MG63 (cell line): ENCODE results near the gene IQCH. TPM values are rescaled to one million over a fixed set of nuclear protein-coding genes. Genes with fewer than 3 reads are reported as not detected.
"Not testable (repeated sequence)": the region's sequence is repeated elsewhere in the genome, so short reads cannot be mapped to it uniquely, and the experiment has no call there.

ENCODE experiments used
- DNase-seq: peaks from one replicate; pipeline ENCODE4 v3.0.0-alpha.2; 2020
- H3K27me3 ChIP-seq: fragments of 250-450 bp; sonication (Bioruptor Pico); 2 replicates; pipeline ENCODE4 v1.5.1; 2020; ENCODE audit warnings: mild to moderate bottlenecking, moderate library complexity
- H3K36me3 ChIP-seq: fragments of 250-450 bp; sonication (Bioruptor Pico); 2 replicates; pipeline ENCODE4 v1.5.1; 2020; ENCODE audit warnings: mild to moderate bottlenecking, moderate library complexity
- H3K4me3 ChIP-seq: fragments of 250-450 bp; sonication (Bioruptor Pico); 2 replicates; pipeline ENCODE4 v1.5.1; 2020; ENCODE audit warnings: mild to moderate bottlenecking, moderate library complexity
- H3K9me3 ChIP-seq: fragments of 250-450 bp; sonication (Bioruptor Pico); 2 replicates; pipeline ENCODE4 v1.5.1; 2020; ENCODE audit warnings: mild to moderate bottlenecking, moderate library complexity
- total RNA-seq: library from RNA; depleted of rRNA; stranded (reverse); fragments of >200 nt; shearing (Covaris generic); gene quantifications from 2 replicates; pipeline ENCODE4 v1.2.3, GENCODE V29; 2014; ENCODE audit warnings: low replicate concordance

Gene IQCH
- total RNA-seq, 1 experiment from 2014 or later, result 3.5 TPM

DNA sequence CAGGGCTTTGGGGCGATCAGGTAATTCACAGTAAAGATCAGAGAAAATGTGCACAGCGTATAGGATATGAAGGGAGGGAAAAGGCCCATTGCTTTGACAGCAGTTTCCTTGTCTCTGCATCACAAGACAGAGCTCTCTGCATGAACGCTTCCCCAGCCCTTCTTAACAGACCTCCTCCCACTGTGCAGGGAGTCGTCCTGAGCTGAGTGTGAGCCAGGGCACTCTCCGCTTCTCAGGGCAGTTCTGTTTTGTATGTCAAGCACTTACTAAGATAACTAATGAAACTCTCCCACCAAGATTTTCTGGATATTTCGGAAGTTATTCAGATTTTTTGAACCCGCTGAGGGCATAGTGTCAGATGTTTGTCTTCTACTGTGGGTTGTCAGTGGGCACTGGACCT is 160.6 kb downstream of the IQCH start:
- H3K9me3 ChIP-seq, result no peaks in the 10 kb centered on the region
- H3K36me3 ChIP-seq, result no peaks in the 10 kb centered on the region
- no peak for DNase-seq
- H3K27me3 ChIP-seq, result no peaks in the 10 kb centered on the region
- no peak overlapping the region for H3K4me3 ChIP-seq

DNA sequence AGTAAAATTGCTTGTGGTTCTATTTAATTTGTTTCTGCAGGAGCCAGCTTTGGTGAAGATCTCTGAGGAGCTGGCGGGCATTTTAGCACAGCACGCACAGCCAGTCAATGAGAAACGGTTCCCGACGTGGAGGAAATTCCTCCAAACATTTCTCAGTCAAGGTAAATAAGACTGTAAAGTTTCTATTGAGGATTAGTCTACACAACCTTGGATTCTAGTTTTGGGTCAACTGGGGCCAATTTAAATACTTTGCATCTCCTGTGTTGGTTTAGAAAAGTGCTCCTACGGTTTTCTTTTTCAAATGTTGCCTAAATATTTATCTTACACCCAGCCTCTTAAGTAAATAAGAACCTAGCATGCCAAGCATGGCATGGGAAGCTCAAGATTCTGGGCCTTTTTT is 162.3 kb downstream of the IQCH start:
- Histone ChIP-seq H3K4me3 (no peak overlapping the region), H3K36me3 (no peaks in the 10 kb centered on the region)
- no peak for DNase-seq

GRCh38 chr15:67419705-67420104 is 165.1 kb downstream of the IQCH start:
- H3K9me3 ChIP-seq, result no peaks in the 10 kb centered on the region
- no peak for DNase-seq
- no peaks in the 10 kb centered on the region for H3K36me3 ChIP-seq
- H3K4me3 ChIP-seq, result no peak overlapping the region
- H3K27me3 ChIP-seq, result no peaks in the 10 kb centered on the region

More for the DNA sequence above, 162.3 kb downstream of the IQCH start:
- Histone ChIP-seq H3K27me3 (no peaks in the 10 kb centered on the region), H3K9me3 (no peaks in the 10 kb centered on the region)

- Histone ChIP-seq H3K36me3 (no peaks in the 10 kb centered on the region), H3K4me3 (no peak overlapping the region), H3K9me3 (no peaks in the 10 kb centered on the region), H3K27me3 (no peaks in the 10 kb centered on the region)
- no peak for DNase-seq
These were observed 165.6 kb downstream of the IQCH start for GRCh38 chr15:67420137-67420536.

- DNase-seq, result no peak
- H3K27me3 ChIP-seq, result no peaks in the 10 kb centered on the region
- no peak overlapping the region for H3K4me3 ChIP-seq
- no peaks in the 10 kb centered on the region for H3K36me3 ChIP-seq
- no peaks in the 10 kb centered on the region for H3K9me3 ChIP-seq
These were observed 166.5 kb downstream of the IQCH start for GRCh38 chr15:67421105-67421504.

- no peaks in the 10 kb centered on the region for H3K36me3 ChIP-seq
- no peaks in the 10 kb centered on the region for H3K27me3 ChIP-seq
- DNase-seq, result no peak
- no peak overlapping the region for H3K4me3 ChIP-seq
- H3K9me3 ChIP-seq, result no peaks in the 10 kb centered on the region
These were observed 167.7 kb downstream of the IQCH start for GRCh38 chr15:67422296-67422695.

DNA sequence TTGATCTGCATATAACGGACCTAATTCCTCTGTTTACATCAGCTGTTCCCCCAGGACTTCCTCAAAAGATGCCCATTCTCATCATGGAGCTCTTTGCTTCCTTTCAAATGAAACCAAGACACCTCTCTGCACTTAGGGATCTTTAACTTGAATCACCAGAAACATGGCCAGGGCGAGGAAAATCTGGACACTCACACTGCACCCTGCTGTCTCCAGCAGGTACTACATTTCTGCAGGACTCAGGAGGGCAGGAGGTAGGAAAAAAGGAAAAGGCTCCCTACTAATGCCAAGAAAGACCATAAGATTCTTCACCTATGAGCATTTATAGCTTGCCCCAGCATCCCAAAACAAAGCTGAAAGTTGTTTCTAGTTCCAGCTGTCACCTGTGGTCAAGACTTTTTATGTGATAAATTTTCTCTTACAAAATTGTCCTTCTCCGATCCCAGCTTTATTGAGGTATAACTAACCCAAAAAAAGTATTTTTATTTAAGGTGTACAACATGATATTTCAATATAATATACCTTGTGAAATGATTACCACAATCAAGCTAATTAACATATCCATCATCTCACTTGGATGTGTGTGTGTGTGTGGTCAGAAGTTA is 179.0 kb downstream of the IQCH start:
- Histone ChIP-seq H3K9me3 (no peaks in the 10 kb centered on the region), H3K4me3 (no peak overlapping the region), H3K27me3 (no peaks in the 10 kb centered on the region), H3K36me3 (no peaks in the 10 kb centered on the region)
- DNase-seq, result peak; percentile 31

- DNase-seq, H3K9me3 ChIP-seq, H3K27me3 ChIP-seq, H3K4me3 ChIP-seq, H3K36me3 ChIP-seq: not testable (repeated sequence)
These were observed 182.0 kb downstream of the IQCH start for GRCh38 chr15:67436351-67437250.

- H3K36me3 ChIP-seq, result no peaks in the 10 kb centered on the region
- H3K4me3 ChIP-seq, result no peak overlapping the region
- H3K9me3 ChIP-seq, result no peaks in the 10 kb centered on the region
- no peaks in the 10 kb centered on the region for H3K27me3 ChIP-seq
- DNase-seq, result no peak
These were observed 189.5 kb downstream of the IQCH start for GRCh38 chr15:67444100-67444499.

- no peaks in the 10 kb centered on the region for H3K9me3 ChIP-seq
- no peak for DNase-seq
- no peaks in the 10 kb centered on the region for H3K27me3 ChIP-seq
These were observed 191.9 kb downstream of the IQCH start for GRCh38 chr15:67446449-67446848.

GRCh38 chr15:67448372-67448771 is 193.8 kb downstream of the IQCH start:
- not testable (repeated sequence) for H3K4me3 ChIP-seq, H3K27me3 ChIP-seq, DNase-seq, H3K9me3 ChIP-seq, H3K36me3 ChIP-seq

More at GRCh38 chr15:67446449-67446848, 191.9 kb downstream of the IQCH start:
- Histone ChIP-seq H3K36me3 (no peaks in the 10 kb centered on the region), H3K4me3 (no peak overlapping the region)

DNA sequence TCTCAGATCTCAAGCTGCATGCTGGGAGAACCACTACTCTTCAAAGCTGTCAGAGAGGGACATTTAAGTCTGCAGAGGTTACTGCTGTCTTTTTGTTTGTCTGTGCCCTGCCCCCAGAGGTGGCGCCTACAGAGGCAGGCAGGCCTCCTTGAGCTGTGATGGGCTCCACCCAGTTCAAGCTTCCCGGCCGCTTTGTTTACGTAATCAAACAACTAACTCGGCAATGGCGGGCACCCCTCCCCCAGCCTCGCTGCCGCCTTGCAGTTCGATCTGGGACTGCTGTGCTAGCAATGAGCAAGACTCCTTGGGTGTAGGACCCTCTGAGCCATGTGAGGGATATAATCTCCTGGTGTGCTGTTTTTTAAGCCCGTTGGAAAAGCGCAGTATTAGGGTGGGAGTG is 199.1 kb downstream of the IQCH start:
- H3K9me3 ChIP-seq, DNase-seq, H3K4me3 ChIP-seq, H3K36me3 ChIP-seq, H3K27me3 ChIP-seq: not testable (repeated sequence)

GRCh38 chr15:67456677-67457529 is 202.3 kb downstream of the IQCH start:
- Histone ChIP-seq H3K36me3 (no peaks in the 10 kb centered on the region), H3K9me3 (no peaks in the 10 kb centered on the region; the same call in 1 of the 2 replicates), H3K27me3 (no peaks in the 10 kb centered on the region), H3K4me3 (no peak overlapping the region)
- peak; percentile 63 for DNase-seq

DNA sequence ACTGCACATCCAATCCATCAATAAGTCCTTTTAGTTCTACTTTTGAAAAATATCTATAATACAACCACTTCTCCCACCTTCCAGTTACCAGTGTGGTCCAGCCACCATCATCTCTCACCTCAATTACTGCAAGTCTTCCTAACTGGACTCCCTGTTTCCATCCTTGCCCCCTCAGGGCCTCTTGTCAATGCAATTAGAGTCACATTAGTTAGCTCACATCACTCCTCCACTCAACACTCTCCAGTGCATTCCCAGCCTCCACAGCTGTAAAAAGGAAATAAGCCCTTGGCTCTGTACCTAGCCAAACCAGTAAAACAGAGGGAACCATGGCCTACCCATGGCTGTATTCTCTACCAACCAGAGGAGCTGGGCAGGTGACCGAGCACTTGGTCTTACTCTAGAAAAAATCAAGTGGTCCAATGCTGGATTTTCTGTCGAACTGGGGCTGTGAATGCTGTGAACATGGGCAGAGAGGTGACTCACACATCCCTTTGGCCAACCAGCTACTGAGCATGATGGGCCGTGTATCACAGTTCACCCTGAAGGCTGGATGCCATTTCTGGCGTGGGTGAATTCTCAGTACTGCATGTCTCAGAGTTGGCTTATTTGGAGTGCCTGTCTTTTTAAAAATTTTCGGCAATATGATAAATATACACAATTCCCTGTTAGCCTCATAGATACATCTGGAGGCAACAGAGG is 203.9 kb downstream of the IQCH start:
- Histone ChIP-seq H3K4me3 (no peak overlapping the region), H3K36me3 (no peaks in the 10 kb centered on the region), H3K9me3 (no peaks in the 10 kb centered on the region), H3K27me3 (no peaks in the 10 kb centered on the region)
- DNase-seq, result peak; percentile 11

GRCh38 chr15:67460521-67460920 is 205.9 kb downstream of the IQCH start:
- Histone ChIP-seq H3K4me3 (no peak overlapping the region), H3K36me3 (no peaks in the 10 kb centered on the region), H3K27me3 (no peaks in the 10 kb centered on the region), H3K9me3 (no peaks in the 10 kb centered on the region)
- no peak for DNase-seq

DNA sequence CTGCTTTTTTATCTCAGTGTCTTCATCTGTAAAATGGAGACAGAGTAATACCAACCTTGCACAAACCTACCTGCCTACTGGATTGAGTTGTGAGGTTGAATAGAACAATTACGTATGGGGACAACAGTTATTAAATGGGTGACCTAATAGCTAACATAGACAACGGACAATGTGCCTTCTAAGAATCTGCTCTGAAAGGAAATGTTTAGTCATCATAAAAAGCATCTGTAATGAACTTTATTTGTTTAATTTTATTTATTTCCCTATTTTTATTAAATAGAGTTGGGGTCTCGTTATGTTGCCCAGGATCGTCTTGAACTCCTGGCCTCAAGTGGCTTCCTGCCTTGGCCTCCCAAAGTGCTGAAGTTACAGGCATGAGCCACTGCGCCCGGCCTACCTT is 207.1 kb downstream of the IQCH start:
- Histone ChIP-seq H3K36me3 (no peaks in the 10 kb centered on the region), H3K9me3 (no peaks in the 10 kb centered on the region), H3K4me3 (no peak overlapping the region), H3K27me3 (no peaks in the 10 kb centered on the region)
- no peak for DNase-seq

DNA sequence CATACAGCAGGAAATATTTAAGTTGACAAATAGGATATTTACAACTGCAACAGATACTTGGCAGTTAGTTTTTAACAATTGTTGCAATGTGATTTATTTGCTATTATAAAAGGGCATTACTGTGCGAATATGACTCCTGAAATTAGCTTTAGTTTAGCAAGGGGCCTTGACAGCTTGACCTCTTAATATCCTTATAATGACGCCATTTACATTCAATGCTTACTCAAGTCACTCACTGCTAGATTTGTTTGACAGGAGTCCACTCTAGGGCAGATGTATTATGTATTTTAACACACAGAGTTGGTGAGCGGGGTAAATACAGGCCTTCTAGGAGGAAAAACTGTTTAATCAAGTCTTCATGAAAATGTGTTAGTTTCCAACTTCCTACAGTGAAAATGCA is 208.3 kb downstream of the IQCH start:
- H3K9me3 ChIP-seq, result no peaks in the 10 kb centered on the region
- no peak for DNase-seq

More for the DNA sequence above, 208.3 kb downstream of the IQCH start:
- no peaks in the 10 kb centered on the region for H3K27me3 ChIP-seq
- no peaks in the 10 kb centered on the region for H3K36me3 ChIP-seq
- no peak overlapping the region for H3K4me3 ChIP-seq
